ENCODE measurements around the gene CYRIA.

DNA sequence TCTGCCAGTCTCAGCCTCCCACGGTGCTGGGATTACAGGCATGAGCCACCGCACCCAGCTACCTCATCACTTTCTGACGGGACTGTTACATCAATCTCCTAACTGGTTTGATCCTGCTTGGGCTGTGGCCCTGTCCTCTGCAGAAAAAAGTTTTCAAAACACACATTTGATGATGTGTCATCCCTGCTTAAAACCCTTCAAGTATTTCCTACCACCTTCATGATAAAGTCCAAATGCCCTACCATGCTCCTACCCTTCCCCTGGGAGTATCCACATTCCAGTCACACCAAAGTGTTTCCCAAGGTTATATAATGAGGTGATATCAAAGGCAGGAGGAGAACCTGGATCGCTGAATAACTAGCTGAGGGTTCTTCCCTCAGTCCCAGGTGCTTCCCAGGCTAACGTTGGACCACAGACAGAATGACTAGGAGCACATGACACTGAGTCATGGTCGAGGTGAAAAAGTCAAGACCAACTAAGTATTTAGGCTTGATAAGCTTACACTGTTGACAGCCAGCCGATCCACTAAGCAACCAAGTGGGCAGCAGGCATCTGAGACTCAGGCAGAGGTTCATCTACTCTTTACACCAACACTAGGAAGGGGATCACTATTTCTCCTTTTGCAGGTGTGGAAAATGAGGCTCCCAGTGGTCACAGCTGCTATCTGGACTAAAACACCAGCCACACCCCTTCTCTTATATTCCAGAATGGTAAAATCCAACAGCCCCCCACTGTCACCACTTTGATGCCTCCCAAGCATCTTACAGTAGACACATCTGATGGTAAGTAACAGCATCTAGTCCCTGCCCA, 31.8 kb downstream of the CYRIA start:
- TF ChIP-seq CTCF (IDR thresholded peaks at IDR 0.05) (no peak), TAF1 (IDR thresholded peaks at IDR 0.05; ENCODE audit: borderline replicate concordance, low read depth, low read length) (no peak), RXRA (IDR thresholded peaks at IDR 0.05; ENCODE audit: borderline replicate concordance, low read depth) (no peak), SMC3 (IDR thresholded peaks at IDR 0.05; ENCODE audit: low read depth, low read length) (no peak), REST (IDR thresholded peaks at IDR 0.05; ENCODE audit: low read depth, low read length) (no peak), EZH2phosphoT487 (IDR thresholded peaks at IDR 0.05; ENCODE audit: borderline replicate concordance, low read depth) (no peak), MAX (IDR thresholded peaks at IDR 0.05; ENCODE audit: low read depth) (no peak), MXI1 (IDR thresholded peaks at IDR 0.05; ENCODE audit: low read depth, low read length) (no peak), YY1 (IDR thresholded peaks at IDR 0.05; ENCODE audit: low read depth) (no peak), EP300 (IDR thresholded peaks at IDR 0.05; ENCODE audit: borderline replicate concordance in 1 of 2, low read depth in 1 of 2, low read length in 1 of 2) (no peak)
- TF ChIP-seq, protein P1, sequence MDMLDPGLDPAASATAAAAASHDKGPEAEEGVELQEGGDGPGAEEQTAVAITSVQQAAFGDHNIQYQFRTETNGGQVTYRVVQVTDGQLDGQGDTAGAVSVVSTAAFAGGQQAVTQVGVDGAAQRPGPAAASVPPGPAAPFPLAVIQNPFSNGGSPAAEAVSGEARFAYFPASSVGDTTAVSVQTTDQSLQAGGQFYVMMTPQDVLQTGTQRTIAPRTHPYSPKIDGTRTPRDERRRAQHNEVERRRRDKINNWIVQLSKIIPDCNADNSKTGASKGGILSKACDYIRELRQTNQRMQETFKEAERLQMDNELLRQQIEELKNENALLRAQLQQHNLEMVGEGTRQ (IDR thresholded peaks at IDR 0.05; ENCODE audit: borderline replicate concordance, low read depth, low read length) = no peak
- TF ChIP-seq, protein P2, sequence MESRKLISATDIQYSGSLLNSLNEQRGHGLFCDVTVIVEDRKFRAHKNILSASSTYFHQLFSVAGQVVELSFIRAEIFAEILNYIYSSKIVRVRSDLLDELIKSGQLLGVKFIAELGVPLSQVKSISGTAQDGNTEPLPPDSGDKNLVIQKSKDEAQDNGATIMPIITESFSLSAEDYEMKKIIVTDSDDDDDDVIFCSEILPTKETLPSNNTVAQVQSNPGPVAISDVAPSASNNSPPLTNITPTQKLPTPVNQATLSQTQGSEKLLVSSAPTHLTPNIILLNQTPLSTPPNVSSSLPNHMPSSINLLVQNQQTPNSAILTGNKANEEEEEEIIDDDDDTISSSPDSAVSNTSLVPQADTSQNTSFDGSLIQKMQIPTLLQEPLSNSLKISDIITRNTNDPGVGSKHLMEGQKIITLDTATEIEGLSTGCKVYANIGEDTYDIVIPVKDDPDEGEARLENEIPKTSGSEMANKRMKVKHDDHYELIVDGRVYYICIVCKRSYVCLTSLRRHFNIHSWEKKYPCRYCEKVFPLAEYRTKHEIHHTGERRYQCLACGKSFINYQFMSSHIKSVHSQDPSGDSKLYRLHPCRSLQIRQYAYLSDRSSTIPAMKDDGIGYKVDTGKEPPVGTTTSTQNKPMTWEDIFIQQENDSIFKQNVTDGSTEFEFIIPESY (IDR thresholded peaks at IDR 0.05; ENCODE audit: borderline replicate concordance, low read depth) = no peak
